Stimulated activated CD8-positive, alpha-beta memory T cell treated with anti-CD3 and anti-CD28 coated beads, Interleukin-7, amount 100 ng/mL, for 48 hours (primary cell): ENCODE data around the gene COL12A1.

Experiments
- DNase-seq, 2 donors: peaks; one replicate each; pipeline ENCODE4 v3.0.0-alpha.2; 2020; ENCODE audit warnings: low read depth in 1 of 2; ENCODE audit errors: extremely low read depth in 1 of 2

Gene COL12A1

DNA sequence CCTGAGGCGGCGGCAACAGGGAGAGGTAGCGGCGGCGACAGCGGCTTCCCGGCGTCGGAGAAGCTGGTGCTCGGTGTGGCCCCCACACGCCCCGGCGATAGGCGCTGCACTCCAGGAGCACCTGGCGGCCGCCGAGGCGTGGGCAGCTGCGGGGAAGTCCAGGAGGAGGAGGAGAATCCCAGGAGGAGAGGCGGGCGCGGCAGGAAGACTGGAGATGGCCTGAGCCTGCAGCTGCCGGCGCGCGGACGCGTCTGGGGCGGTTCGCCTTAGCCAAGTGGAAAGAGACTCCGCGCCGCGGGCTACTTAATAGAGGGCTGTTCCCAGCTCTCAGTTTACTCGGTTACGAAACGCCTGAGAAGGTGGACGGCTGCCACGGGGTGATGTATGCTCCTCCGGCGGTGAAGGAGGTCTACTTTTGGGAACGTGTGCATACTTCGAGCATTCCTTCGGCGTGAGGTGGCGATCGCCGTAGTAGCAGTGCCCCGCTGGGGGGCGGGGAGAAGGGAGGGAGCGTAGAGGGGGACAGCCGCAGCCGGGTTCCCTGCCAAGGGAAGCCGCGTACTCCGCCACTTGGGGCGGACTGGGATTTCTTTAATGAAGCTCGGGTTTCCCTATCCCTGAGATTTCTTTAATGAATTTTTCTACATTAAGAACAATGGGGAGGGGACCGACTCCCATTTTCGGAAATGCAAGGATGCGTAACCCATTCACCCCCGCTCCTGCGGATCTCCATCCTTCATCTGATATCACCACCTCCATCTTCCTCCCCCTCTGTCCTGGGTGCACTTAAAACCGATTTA lies at the start of gene COL12A1:
Gene COL12A1 (minus strand): TSS at position 278 of the 800 bp plus-strand sequence. CDS start 3,261 bp downstream, outside the sequence.
- DNase-seq, result no peak

GRCh38 chr6:75250552-75250951 lies 44.7 kb upstream of the COL12A1 start:
- no peak for DNase-seq

DNA sequence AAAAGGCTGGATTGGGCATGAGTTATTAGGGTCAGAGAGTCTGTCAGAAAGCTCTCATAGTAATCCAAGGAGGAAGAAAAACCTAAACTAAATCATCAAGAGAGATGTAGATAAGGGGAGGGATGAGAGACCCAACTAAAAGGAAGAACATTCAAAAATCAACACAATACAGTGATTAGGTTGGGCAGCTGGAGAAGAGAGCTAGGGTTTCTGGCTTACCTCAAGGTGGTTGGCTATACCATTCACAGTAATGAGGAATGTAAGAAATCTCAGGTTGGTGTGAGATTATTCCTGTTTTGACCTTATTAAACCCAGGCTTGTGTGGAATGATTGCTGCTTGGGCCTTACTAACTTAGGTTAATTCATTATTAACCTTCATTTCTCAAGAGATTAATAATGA lies 44.0 kb upstream of the COL12A1 start:
- no peak for DNase-seq

- no peak for DNase-seq
Measured at GRCh38 chr6:75246386-75246785, 40.5 kb upstream of the COL12A1 start.

- no peak for DNase-seq
Measured at GRCh38 chr6:75244063-75244584, 38.3 kb upstream of the COL12A1 start.

DNA sequence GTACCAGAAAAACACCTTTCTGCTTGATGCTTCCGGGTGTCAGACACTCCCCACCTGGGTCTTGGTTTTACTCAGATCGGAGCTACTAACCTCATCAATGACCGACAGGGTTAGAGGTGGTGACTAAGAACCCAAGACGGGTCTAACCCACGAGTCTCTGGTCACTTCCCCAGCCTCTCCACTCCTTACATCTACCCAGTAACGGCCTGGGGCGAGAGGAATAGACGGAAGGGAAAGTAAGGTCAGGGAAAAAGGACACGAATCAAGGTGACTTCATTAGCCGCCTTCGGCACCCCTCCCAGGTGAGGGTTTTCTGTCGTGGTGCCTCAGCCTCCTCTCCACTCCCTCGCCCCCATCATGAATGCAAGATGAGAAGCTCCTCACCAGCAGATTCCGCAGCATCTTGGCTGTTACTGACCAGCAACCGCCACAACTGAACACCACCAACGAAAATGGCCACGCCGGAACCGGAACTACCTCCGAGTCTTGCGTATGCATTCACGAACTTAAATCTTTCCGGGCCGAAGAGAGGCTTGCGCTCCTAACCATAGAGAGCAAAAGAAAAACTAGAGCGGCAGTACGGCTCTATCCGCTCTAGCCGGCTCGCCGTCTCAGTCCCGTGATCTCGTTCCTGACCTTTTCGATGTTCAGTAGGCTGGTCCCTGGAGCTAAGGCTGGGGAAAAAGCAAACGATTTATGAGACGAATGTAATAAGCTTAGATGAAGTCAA lies 37.6 kb upstream of the COL12A1 start, which contains the start of gene COX7A2:
Gene COX7A2 (minus strand): TSS at position 469 of the 730 bp plus-strand sequence. CDS start 67 bp downstream, at position 402.
- DNase-seq, result peak; percentile 53 to 82

DNA sequence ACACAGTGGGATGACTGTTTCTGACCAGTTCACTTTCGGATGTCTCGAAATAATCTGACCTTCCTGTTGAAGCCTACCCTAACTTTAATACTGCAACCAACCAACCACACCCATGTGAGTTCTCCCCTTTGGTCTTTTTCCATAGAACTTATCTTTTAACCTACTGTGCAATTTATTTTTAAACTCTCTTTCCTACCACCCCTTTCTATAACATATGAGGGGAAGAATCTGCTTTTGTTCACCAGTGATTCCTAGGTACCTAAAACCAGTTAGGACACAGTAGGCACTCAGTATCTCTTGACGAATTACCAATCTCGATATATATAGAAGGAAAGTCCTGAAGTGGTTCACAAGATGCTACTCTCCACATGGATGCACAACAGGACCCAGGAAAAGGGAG lies 30.8 kb upstream of the COL12A1 start:
- DNase-seq, result no peak

DNA sequence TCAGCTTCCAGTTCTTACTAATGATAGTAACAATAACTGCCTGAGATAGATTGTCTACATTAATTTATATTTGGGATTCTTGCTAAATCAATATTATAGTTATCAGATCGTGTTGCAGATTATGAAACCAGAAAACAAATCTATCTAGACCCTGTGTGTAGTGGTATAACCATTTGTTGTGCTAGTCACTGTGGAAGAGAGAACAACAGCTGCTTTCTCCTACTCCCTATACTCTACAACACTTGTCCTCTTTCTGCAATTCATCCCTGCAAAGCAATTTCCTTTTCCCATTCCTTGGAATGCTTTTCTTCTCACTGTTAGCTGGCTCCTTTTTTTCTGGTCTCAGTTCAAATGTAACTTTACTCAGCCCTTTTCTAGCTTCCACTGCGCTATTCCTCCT lies 29.4 kb upstream of the COL12A1 start:
- DNase-seq, result no peak

GRCh38 chr6:75234126-75234865 lies 28.4 kb upstream of the COL12A1 start:
- DNase-seq, result no peak

DNA sequence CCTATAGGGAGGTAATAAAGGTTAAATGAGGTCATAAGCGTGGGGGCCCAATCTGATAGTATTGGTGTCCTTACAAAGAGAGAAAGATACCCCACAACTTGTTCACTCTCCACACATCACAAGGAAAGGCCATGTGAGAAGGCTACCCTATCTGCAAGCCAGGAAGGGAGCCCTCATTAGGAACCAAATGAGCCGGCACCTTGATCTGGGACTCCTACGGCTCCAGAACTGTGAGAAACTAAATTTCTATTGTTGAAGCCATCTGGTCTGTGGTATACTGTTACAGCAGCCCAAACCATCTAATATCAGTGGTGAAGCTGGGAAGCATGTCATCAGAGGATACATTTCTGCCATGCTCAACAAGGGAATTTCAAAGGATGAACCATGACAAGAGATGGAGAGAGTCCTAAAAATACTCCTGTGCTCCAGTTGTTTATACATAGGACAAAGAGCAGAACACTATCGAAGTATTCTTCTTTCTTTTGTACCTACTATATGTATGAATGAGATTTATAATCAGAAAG lies 27.3 kb upstream of the COL12A1 start:
- DNase-seq, result no peak

DNA sequence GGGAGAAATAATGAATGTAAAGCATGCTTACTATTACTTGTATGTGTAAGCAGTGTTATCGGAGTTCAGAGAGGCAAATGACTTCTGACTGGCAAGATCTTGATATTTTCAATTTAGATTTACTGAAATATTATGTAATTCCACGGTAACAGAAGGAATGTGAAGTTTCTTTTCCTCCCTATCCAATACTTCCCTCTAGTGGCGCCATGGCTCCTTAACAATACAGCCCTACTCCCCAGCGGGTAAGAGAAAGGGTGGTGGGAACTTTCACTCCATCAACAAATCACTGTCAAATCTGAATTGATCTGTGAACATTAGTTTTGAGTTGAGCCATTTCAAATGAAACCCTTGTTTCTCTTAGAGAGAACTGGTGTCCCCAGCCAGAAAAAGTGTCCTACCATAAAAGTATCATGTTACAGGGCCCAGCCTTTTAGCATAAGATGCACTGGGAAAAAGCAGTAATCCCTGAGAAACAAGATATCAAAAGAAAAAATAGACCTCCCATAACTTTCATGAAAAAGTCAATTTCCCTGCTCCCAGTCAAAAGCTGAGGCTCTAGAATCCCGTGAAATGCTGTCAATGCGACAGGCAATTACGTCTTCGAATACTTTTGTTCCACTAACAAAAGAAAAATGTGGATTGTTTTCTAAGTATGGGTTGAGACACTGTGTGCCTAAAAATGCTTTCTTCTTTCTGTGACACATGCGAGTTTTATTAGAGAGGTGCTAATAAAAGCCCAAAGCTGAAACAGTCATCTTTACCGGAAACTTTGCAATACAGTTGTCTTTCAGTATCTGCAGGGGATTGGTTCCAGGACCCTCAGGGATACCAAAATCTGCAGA lies 24.9 kb upstream of the COL12A1 start:
- DNase-seq, result no peak

DNA sequence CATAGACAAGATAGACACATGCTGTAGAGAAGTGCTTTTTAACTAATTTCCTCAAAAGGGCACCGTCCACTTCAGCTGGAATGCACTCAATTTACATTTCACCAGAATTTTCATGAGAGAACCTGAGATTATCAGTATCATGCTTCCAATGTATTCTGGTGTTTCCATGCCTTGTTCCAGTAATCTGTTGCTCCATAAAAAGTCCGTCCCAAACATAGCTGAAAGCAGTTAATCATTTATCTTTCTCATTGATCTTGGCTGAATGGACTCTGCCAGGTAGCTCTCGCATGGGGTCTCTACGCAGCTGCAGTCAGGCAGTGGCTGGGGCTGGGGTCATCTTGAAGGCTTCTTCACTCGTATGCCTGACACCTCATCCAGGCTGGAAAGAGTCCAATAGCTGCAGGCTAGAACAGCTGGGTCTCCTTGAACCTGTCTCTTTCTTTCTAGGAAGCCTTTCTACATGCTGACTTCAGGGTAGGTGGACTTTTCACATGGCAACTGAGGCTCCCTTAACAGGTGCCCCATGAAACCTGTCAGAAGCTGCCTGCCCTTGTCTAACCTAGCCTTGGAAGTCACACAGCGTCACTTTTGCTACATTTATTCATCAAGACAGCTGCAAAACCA lies 18.6 kb upstream of the COL12A1 start:
- DNase-seq, result no peak

DNA sequence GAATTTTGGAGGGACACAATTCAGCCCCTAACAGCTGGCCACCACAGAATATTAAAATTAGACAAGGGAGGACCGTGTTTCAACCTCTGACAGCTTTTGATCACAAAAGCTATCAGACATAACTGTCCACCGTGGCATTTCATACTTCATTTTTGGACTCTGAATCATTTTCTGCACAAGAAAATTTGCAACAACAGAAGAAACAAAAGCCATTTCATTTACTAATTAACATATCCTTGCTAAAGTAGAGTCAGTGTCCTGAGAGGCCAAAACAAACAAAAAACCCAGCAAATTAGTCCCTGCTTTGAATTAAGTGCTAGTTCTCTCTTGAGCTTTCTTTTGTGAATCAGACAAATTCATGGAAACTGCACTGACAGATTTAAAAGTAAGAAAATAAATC lies 17.6 kb upstream of the COL12A1 start:
- DNase-seq, result no peak

GRCh38 chr6:75222261-75222660 lies 16.4 kb upstream of the COL12A1 start:
- no peak for DNase-seq

DNA sequence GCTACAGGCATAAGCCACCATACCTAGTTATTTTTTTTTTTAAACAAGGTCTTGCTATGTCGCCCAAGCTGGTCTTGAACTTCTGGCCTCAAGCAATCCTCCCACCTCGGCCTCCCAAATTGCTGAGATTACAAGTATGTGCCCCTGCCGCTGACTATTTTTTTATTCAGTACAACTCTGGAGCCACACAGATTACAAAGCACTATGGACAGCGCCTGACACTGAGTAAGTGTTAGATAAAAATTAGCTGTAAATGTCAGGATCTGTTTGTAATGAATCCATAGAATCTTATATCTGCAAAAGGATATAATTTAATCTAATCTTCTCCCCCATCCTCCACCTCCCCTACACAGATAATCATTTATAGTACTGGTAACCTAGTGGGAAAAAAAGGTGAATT lies 15.3 kb upstream of the COL12A1 start:
- no peak for DNase-seq

DNA sequence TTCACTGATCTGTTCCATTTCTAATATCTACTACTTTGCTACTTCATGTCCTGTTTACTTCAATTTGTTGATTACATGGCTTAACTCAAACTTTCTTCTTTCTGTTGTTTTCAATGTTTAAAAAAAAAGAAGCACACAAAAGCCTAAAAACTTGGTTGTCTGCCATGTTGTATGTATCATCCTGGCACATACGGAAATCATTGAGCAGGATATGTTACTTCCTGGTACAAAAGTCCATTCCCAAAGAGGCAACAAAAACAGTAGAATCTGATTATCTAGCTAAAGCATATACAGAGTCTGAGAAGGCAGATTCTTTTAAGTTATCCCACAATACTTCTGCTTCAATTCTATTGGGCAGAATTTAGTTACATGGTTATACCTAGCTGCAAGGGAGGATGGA lies 14.5 kb upstream of the COL12A1 start:
- DNase-seq, result no peak

DNA sequence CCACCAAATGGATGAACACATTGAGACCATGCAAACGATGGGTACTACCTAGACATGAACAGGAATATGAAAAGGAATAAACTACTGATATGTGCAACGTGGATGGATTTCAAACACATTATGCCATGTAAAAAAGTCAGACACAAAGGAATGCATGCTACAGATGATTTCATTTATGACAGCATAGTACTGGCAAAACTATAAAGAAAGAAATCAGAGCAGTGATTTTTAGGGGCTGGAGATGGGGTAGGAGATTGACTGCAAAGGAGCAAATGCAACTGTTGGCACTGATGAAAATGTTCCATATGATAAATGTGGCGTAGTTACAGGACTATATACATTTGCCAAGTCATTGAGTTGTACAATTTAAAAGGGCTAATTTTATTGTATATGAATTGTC lies 13.4 kb upstream of the COL12A1 start:
- DNase-seq, result no peak

GRCh38 chr6:75217193-75217592 lies 11.3 kb upstream of the COL12A1 start:
- no peak for DNase-seq

DNA sequence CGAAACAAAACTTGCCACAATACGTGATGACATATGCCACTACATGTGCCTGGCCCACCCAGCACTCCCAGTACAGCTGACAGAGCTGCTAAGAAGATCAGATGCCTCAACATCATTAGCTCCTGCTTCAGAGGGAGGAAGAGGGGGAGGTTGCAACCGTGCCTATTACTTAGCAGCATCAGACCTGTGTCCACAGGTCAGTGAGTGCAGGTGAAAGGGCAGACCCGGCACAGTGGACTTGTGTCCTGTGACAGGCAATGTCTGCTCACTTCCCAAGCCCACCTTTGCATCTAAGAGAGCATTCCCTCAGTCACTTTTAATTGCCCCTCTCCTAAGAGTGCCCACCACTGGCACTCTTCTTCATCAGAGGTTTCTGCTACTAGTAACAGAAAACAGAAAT lies 9.4 kb upstream of the COL12A1 start:
- no peak for DNase-seq

DNA sequence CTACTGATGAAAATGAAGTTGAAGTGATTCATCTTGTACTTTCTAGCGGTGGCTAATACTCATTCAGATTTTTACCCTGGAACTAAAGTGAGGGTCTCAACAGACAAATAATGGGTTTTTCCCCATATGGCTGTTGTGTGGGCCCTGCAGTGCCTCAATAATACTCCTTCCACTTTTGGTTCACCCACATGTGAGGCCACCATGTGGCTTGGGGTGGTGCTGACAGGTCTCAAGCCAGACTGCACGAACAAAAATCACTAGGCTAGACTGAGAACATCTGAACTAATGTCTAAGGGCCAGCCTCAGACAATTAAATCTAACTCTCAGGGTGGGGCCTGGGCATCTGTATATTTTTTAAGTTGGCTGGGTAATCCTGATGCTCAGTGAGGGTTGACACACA lies 7.9 kb upstream of the COL12A1 start:
- DNase-seq, result no peak
